GM12878 (cell line): ENCODE data around the gene RND2. TPM values are rescaled to one million over a fixed set of nuclear protein-coding genes. Genes with fewer than 3 reads are reported as not detected.

Source experiments
- CUX1 ChIP-seq: IDR thresholded peaks from 2 replicates; pipeline ENCODE4 v1.6.1; 2012; ENCODE audit warnings: improper control_type of control experiment, low read depth, low read length; ENCODE audit not compliant: insufficient replicate concordance
- JUND ChIP-seq: IDR thresholded peaks from 2 replicates; pipeline ENCODE4 v1.6.1; 2012; ENCODE audit warnings: low read depth, mild to moderate bottlenecking, low read length, improper control_type of control experiment, moderate library complexity
- MTA3 ChIP-seq: IDR thresholded peaks from 2 replicates; pipeline ENCODE4 v1.6.1; 2012; ENCODE audit warnings: low read length, inconsistent platforms, borderline replicate concordance
- polyA plus RNA-seq, 11 experiments: library from polyadenylated mRNA; depleted of rRNA in 4 of 11; unstranded in 6 of 11; stranded (reverse) in 5 of 11; fragments of >200 nt; fragmentation: Nextera tagmentation in 4 of 11; fragmentation: Illumina TruSeq in 1 of 11; extraction: Ambion mirVana in 4 of 11; extraction: Trizol in 1 of 11; gene quantifications; 1 replicate in 1 of 11; 2 replicates in 10 of 11; pipeline versions ENCODE4 v1.2.1 to v1.2.3, GENCODE V29; 2011 to 2016; ENCODE audit warnings: inconsistent platforms in 2 of 11, missing spikeins in 2 of 11, low read depth in 1 of 11
- total RNA-seq, 4 experiments: library from RNA; depleted of rRNA in 3 of 4; stranded (reverse); fragments of >200 nt in 3 of 4; fragmentation: Illumina TruSeq in 1 of 4; extraction: Trizol in 1 of 4; gene quantifications; 2 replicates each; pipeline versions ENCODE4 v1.2.1 to v1.2.3, GENCODE V29; 2013 to 2021
- TF ChIP-seq, protein P1 (sequence below): IDR thresholded peaks from 2 replicates; pipeline ENCODE4 v1.6.1; 2012; ENCODE audit warnings: low read length, inconsistent platforms
- TF ChIP-seq, protein P2 (sequence below): IDR thresholded peaks from 2 replicates; pipeline ENCODE4 v1.6.1; 2012; ENCODE audit warnings: mild to moderate bottlenecking, low read depth, low read length

The RND2 gene
- total and polyA plus RNA-seq, 10 of the 15 experiments (the other 5 are each of a cell fraction or from before 2014, with no cell fraction given) = 0.01 to 0.05 (median 0.03) TPM; not detected in 6

GRCh38 chr17:43043307-43043706 is 18.3 kb downstream of the RND2 start (continued):
- TF ChIP-seq CUX1 (no peak), MTA3 (no peak), JUND (no peak)
- TF ChIP-seq, protein P1, sequence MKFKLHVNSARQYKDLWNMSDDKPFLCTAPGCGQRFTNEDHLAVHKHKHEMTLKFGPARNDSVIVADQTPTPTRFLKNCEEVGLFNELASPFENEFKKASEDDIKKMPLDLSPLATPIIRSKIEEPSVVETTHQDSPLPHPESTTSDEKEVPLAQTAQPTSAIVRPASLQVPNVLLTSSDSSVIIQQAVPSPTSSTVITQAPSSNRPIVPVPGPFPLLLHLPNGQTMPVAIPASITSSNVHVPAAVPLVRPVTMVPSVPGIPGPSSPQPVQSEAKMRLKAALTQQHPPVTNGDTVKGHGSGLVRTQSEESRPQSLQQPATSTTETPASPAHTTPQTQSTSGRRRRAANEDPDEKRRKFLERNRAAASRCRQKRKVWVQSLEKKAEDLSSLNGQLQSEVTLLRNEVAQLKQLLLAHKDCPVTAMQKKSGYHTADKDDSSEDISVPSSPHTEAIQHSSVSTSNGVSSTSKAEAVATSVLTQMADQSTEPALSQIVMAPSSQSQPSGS = no peak
- TF ChIP-seq, protein P2, sequence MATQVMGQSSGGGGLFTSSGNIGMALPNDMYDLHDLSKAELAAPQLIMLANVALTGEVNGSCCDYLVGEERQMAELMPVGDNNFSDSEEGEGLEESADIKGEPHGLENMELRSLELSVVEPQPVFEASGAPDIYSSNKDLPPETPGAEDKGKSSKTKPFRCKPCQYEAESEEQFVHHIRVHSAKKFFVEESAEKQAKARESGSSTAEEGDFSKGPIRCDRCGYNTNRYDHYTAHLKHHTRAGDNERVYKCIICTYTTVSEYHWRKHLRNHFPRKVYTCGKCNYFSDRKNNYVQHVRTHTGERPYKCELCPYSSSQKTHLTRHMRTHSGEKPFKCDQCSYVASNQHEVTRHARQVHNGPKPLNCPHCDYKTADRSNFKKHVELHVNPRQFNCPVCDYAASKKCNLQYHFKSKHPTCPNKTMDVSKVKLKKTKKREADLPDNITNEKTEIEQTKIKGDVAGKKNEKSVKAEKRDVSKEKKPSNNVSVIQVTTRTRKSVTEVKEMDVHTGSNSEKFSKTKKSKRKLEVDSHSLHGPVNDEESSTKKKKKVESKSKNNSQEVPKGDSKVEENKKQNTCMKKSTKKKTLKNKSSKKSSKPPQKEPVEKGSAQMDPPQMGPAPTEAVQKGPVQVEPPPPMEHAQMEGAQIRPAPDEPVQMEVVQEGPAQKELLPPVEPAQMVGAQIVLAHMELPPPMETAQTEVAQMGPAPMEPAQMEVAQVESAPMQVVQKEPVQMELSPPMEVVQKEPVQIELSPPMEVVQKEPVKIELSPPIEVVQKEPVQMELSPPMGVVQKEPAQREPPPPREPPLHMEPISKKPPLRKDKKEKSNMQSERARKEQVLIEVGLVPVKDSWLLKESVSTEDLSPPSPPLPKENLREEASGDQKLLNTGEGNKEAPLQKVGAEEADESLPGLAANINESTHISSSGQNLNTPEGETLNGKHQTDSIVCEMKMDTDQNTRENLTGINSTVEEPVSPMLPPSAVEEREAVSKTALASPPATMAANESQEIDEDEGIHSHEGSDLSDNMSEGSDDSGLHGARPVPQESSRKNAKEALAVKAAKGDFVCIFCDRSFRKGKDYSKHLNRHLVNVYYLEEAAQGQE = no peak
